ENCODE results near the gene HRH2.

The HRH2 gene

DNA sequence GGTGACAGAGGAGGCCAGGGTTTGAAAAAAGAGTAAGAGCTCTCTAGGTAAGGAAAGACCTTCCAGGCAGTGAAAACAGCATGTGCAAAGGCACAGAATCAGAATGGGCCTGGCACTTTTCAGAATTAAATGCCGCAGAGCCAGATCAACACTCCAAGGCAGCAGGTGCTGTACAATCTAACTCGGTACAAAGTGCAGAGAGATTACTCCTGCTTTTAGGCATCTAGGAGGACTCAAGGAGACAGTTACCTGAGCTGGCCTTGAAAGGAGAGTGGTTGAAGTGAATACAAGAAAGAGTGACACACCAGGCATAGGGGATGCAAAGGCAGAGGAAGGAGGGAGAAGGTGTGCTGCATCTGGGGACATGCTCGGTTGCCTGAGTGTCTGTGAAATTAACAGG is 21.5 kb downstream of the HRH2 start:
- DNase-seq: no peak

DNA sequence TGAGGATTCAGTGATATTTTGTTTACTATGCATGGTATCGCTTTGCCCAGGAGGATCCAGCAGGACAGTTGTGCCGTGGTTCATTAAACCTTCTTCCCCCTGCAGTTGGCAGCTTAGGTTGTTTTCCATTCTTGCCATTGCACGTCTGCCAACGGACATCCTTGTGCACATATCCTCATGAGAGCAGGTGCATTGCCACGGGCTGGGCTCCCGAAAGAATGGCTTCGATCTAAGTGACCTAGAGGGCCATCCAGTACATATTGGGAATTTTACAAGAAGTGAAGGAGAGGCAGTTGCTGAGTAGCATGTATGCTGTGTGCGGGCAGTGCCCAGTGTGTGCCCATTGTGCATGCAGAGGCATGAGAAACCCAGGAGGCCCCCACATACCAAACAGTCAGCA is 22.1 kb downstream of the HRH2 start:
- DNase-seq: no peak

DNA sequence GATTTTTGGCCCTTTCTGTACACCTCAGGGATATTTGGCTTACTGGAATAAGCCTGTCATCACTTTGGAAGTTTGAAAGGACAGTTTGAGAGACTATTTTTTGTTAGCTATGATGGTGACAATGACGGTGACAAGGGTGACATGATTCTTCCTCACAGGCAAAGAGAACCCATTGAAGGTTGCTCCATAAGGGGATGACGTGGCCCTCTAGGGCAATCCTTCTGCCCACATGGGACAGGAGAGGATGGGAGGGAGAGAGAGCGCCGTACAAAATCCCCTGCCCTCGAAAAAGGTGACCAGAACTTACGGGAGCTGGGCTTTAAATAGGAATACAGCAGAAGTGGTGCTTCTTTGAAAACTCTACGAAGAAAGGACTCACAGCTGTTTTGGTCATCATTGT is 22.6 kb downstream of the HRH2 start:
- no peak for DNase-seq

DNA sequence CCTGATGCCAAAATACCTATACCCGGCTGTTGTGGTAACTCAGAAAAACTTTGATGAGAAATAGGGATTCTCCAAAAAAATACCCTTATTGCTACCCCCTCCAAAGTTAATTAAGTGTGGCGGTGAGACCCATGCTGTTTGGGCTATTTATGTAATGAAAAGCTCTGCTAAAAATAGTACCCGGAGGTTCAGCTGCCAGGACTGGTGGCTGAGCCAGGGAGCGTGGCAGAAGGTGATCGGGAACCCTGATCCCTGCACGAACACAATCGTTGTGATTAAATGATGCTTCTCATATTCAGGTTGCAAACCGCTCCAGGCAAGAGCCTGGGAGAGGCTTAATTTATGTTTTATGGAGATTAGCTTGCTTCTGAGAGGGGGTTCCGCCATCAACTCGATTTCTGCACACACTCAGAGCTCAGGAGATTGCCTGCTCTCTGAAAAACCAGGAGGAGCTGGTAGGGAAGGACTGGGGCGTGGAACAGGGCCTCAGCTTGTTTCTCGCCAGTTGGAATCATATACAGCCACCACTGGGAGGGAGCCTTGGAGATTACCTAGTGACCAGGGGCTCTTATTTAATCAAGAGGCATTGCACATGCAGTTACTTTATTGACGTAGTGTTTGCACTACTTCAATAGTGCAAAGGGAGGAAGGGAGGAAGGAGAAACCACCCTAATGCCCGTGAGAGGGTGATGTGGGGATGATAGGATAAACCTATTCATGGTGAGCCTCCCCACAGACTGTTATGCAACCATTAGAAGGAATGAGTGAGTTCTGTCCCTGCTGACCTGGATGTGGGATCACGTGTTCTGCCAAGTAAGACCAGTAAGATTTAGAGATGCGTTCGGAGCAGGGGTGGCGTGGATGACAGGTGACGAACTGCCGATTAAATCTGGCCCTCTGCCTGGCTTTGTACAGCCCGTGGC is 23.4 kb downstream of the HRH2 start:
- DNase-seq: no peak

DNA sequence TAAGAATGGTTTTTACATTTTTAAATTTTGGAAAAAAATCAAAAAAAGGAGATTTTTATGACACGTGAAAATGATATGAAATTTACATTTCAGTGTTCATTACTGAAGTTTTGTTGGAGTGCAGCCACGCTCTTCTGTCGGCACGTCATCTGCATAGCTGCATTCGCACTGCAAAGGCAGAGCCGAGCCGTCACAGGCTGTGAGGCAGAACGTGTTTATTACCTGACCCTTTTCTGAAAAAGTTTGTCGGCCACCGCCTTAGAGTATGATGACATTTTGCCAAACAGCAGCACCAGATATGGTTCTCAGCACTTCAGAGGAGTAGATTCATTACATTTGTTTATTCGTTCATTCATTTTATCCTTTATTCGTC is 24.1 kb downstream of the HRH2 start:
- no peak for DNase-seq

DNA sequence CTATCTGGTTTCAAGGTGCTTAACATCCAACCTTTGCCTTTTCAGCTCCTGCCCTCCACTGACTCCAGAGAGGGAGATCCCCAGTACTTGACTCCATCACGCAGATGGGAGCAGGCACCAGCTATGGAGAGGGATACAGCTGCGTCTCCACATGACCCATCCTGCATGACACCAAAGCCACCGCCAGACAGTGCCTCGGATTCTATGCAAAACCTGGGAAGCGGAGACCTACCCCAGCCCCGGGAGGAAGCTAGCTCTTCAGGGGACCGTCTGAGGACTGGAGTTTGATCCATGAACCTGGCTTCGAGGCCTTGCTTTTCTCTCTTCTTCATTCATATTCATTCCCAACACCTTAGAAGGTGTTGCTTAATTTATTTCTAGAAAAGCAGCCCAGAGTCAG is 24.8 kb downstream of the HRH2 start:
- DNase-seq: no peak

DNA sequence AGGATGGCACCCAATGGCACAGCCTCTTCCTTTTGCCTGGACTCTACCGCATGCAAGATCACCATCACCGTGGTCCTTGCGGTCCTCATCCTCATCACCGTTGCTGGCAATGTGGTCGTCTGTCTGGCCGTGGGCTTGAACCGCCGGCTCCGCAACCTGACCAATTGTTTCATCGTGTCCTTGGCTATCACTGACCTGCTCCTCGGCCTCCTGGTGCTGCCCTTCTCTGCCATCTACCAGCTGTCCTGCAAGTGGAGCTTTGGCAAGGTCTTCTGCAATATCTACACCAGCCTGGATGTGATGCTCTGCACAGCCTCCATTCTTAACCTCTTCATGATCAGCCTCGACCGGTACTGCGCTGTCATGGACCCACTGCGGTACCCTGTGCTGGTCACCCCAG is 25.4 kb downstream of the HRH2 start:
- DNase-seq: no peak

DNA sequence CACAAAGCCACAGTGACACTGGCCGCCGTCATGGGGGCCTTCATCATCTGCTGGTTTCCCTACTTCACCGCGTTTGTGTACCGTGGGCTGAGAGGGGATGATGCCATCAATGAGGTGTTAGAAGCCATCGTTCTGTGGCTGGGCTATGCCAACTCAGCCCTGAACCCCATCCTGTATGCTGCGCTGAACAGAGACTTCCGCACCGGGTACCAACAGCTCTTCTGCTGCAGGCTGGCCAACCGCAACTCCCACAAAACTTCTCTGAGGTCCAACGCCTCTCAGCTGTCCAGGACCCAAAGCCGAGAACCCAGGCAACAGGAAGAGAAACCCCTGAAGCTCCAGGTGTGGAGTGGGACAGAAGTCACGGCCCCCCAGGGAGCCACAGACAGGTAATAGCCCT is 26.1 kb downstream of the HRH2 start:
- no peak for DNase-seq

DNA sequence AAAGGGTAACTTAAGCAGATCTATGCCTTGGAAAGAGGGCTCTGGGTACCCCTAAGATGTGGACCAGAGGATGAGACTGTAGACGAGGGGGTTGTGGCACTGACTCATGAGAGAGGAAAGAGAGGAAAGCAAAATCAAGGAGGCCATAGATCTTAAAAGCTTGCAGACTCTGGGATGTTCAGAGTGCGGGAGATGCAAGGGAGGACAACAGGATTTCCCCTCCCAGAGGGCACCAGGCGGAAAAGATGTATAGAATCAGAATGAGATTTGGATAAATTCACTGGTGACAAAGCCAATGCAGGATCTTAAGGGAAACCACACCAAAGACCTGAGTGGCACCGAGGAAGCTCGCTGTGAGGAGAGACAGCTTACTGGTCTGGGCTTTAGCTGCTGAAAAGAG is 27.1 kb downstream of the HRH2 start:
- DNase-seq: no peak

DNA sequence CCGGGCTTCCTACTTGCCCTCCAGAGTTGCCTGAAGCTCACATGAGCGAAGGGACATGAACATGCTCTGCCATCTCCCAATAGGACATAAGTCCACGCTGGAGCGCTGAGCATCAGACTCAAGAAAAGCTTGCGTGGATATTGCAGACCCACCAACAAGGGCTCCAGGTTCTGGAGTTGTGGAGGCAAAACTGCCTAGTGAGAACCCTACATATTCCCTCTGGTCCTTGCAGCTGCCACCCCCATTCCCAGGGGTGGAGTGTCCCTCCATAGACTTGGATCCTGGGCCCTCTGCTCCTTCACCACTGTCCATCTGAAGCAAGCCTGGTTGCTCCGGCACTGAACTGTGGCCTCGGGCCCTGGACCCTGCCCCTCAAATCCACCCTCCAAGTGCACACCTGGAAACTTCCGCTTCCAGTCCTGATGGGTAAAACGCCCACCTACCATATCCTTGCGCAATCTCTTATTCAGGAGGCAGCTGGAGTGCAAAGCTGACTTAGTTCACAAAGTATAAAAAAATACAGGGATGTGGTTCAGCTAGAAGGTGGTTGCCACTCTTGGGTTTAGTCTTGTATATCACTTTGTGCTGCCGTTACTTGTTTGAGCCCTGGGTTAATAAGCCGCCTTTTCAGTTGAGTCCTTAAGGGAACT is 28.0 kb downstream of the HRH2 start:
- no peak for DNase-seq

DNA sequence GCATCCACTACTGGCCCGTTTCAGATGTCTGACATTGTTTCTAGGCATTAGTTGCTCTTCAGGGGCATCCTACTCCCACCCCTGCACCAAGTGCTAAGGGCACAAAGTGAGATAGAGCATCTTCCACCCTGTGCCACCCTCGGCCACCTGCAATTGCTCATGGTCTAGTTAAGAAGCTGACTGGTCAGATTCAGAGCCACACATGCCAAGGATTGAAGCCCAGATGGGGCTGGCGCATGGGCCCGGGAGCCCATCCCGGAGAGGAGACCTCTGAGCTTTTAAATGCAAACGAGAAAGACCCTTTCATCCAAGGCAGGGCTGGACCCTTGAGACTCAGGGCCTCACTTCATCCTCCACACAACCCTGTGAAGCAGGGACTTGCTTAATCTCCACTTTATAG is 28.5 kb downstream of the HRH2 start:
- DNase-seq: no peak

DNA sequence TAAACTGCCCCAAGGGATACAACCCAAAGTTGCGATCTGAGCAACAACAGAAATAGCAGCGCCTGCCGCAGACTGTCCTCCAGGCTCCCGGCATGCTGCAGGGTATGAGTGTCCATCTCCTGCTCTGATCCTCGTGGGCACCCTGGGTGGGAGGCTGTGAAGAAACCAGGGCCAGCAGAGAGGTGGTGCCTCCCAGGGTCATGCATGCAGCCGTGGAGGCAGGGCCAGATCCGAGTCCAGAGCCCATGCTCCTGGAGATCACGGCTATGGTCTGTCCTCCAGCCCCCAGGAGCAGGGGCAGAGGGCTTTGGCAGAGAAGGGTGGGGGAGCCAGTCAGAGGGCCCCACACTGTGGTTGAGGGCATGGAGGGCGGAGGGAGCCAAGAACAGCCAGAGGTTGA is 29.0 kb downstream of the HRH2 start:
- no peak for DNase-seq

DNA sequence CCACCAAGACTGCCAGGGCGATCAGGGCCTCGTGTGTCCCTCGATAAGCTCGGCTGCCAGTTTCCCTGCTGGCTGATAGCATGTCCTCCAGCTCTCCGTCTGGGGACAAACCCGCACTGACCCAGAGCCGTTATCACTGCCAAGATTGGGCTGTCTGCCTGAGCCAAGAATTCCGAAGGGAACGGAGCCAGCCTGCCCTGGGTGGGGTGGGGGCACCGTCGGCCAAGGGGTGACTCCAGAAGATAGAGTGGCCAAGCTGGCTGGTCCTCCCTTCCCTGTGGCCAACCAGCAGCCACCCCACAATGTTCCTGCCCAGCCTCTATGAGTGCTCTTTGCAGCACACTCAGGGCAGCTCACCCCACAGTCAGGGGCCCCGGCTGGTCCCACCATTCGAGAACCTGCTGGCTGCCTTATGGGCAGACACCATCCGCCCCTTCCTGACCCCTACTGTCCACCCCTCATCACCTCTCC is 29.4 kb downstream of the HRH2 start:
- no peak for DNase-seq

DNA sequence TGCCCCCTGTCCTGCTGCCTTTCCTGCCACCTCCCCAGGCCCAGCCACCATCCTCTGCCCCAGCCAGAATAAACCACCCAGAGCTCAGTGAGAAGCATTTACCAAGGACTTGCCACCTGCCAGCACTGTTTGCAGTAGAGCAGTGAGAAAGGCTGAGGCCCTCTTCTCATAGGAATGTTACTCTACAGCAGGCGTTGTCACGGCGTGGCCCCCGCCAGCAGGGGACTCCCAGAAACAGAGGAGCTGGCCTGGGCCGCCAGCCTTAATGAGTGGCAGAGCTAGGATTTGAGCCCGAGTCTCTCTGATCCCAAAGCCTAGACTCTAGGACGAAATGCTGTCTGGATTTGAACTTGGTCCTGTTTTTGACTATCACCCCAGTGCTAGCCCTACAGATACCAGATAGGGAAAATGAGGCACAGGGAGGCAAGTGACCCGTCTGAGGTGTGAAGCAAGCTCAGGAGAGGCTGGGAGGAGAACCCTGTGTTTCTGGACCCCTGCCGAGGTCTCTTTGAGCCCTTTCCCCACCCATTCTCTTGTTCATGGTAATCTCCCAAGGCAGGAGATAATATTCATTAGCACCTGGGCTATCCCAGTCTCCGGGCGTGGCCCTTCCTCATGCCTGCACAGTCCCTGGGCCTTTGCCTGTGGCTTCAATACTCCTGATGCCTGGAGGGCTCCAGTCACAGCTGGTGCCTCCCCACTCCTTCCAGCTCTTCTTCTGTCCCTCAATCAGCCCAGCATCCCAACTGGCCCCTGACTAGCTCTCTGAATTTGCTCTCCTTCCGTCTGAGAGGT is 30.7 kb downstream of the HRH2 start:
- no peak for DNase-seq

DNA sequence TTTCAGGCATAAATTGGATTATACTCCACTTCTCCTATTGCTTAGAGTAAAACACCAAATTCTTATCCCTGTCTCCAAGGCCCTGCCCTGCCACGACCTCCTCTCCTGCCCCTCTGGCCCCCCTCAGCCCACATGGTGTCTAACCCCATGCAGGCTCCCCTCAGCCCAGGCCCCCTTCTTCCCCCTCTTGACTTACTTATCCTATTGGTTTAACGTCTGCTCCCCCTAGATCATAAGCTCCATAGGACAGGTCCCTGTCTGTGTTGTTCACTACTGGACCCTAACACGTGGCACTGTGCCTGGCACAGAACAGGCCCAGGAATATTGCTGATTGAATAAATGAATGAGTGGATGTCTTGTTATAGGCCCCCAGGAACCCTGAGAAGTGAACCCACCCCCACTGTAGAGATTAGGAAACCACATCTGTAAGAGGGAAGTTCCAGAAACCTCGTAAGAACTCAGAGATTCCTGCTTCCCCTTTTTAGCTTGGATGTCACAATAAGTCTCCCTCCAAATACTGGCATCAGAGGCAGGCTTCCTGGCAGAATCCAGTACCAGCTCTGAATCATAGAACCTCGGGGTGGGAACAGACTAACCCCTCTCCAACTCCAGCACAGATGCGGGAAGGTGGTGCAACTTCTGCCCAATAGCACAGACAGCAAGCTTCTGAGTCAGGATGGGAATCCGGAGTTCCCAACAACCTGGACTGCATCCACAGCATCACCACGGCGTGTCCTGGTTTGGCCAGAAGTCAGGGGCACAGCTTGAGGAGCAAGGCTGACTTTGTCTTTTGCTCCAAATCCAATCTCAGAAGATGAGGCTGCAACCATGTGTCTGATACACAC is 31.5 kb downstream of the HRH2 start:
- DNase-seq: no peak

DNA sequence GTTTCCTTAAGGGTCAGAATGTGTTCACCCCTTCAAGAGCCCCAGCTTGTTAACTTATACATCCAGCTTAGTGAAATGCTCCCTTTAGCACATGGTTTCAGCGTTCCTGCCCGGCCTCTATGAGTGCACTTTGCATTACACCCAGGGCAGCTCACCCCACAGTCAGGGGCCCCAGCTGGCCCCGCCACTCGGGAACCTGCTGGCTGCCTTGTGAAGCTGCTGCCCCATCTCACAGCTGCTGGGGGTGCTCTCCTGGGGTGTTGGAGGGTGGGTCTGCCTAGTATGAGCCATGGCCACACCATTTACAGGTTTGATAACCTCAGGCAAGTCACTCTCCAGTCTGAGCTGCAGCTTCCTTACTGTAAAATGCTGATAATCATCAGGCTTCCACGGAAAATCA is 32.2 kb downstream of the HRH2 start:
- DNase-seq: no peak

DNA sequence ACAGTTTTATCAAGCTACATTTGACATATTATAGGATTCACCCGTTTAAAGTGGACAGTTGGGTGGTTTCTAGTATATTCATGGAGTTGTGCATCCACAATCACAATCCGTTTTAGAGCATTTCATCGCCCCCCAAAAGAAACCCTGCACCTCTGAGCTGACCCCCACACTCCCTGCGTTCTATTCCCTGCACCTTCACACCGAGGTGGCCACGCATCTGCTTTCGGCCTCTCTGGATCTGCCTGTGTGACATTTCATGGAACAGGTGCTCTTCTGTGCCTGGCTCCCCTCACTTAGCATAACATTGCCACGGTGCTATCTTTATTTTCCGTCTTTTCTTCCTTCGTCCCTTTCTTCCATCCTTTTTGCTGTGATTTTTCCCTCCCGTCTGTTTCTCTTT is 32.7 kb downstream of the HRH2 start:
- no peak for DNase-seq

DNA sequence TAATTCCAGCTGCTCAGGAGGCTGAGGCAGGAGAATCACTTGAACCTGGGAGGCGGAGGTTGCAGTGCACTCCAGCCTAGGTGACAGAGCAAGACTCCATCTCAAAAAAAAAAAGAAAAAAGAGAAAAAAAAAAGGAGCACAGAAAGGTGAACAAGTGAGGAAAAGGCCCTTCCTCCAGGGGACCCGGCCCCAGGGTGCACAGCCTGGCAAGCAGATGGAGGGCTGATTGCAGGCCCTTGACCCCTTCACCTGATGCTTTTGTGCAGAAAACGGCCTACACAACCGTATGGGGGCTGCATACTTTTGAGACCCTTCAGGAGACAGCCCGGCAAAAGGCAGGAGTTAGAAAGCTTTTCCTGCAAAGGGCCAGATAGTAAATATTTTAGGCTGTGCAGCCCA is 33.9 kb downstream of the HRH2 start:
- DNase-seq: no peak

DNA sequence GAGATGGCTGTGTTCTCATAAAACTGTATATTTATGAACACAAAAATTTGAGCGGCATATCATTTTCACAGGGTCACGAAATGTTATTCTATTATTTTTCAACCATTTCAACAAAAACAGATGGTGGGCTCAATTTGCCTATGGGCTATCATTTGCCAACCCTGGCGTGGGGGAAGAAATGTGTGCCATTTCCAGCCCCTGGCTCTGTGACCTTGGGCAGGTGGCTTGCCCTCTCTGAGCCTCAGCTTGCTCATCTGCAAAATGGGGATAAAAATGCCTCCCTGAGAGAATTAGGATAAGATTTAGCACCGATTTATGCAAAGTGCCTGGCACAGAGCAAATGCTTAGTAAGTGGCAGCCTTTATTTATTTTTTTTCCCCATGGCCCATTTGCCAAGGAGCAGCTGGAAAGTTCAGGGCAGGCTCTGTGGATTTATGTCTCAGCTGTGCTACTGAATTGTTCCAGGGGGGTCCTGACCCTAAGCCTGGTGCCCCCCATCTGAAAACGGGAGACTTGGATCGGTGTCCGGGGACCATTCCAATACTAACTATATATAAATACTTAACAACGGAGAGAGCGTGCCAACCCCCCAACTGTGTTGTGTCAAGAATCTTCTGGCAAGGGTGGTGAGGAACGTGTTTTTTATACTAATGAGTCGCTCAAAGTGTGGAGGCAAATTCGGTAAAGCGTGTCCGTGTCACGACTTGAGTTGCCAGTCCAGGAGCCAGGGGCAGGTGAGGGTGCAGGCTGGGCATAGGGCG is 34.5 kb downstream of the HRH2 start:
- no peak for DNase-seq

DNA sequence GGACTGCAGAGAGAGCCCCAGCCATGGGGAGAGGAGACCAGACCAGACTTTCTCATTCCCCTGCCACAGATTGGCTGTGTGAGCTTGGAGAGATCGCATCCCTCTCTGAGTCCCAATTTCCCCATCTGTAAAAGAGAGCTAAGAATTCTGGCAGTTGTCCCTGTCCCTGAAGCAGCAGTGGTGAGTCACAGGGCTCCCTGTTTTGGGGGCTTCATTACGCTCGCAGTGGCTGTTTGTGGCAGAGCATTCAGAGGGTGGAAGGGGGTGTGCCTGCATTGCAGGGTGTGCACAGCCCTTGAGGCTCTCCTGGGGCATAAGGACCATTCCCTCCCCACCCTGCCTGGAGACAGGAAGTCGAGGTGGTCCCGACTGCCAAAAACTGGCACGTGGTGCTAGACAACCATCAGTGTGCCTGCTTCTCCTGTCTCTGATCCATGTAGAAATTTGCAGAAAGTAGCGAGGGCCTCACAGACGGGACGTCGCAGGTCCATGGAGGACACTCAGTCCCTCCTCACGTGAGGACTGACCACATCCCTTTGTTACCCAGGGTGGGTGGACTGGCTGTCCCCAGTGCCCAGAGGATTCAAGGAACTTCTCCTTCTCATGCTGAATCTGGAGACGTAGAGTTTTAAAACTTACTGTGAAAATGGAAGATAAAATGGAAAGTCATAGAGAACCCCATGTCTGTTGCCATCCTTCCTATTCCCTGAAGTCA is 35.3 kb downstream of the HRH2 start:
- no peak for DNase-seq

DNA sequence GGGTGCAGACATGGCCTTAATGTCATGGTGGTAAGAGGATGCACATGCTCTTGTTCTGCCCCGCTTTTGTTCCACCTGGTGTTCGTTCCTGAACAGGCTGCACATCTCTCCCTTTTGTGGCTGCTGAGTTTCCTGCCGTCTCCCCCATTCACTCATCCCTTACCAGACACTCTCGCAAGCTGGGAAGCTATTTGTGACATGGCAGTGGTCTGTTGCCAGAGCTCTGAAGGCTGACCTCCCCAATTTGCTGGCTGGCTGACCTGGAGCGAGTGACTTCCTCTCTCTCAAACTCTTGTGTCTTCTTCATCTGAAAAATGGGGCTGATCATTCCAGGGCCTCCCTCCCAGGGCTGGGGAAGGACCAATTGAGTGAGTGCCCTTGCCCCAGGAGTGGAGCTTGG is 35.9 kb downstream of the HRH2 start:
- DNase-seq: no peak

Measured in activated CD4-positive, alpha-beta T cell treated with anti-CD3 and anti-CD28 coated beads, Interleukin-2, amount 50 U/mL, for 4 hours (primary cell).